ENCODE measurements around the gene P2RY13.

P2RY13 gene

DNA sequence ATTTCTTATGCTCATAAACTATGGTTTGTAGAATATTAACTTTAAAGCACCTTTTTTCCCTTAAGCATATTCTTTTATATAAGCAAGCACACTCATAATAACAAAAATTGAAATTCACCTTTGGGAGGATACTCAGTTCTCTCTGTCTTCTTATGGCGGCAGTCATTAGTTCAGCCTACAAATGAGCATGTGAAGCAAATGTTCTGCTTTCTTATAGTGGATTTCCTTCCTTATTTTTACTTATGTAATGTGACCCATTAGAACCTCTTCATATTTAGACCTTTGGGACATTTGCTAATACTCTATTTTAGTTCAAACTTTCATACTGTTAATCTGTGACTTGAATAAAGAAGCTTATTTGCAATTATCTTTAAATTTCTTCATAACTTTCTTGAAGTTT is at the start of gene P2RY13:
P2RY13 (minus strand) TSS at position 187 of the 400 bp plus-strand sequence; CDS start at position 166, 21 bp downstream.
- DNase-seq (ENCODE audit: low read depth in 3 of 3): no peak

DNA sequence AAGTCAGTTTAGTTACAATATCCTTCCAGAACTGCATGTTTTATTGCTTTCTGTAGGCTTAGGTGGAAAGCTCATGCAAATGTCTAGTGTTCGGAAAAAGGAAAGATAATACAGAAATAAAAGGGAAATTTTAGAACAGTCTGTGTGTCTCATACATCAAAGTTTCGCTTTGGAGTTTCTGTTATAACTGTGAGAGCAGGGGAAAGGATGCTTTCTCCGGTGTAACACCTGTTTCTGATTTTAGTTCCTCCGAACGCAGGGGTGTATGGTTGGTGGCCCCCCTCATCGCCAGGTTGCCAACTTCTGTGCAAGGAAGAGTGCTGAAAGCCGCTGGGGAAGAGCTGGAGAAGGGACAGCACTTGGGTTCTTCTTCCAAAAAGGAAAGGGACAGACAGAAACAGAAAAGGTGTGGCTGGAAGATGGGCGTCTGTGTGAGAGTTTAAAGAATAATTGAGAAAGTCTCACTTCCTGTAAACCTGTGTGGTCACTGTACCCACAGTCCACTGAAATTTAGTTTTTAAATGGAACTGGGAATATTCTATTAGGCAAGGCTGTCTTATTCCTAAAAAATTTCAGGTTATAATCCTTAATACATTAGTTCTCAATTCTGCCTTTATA is 48.5 kb upstream of the P2RY13 start:
- DNase-seq (ENCODE audit: low read depth in 3 of 3): no peak

DNA sequence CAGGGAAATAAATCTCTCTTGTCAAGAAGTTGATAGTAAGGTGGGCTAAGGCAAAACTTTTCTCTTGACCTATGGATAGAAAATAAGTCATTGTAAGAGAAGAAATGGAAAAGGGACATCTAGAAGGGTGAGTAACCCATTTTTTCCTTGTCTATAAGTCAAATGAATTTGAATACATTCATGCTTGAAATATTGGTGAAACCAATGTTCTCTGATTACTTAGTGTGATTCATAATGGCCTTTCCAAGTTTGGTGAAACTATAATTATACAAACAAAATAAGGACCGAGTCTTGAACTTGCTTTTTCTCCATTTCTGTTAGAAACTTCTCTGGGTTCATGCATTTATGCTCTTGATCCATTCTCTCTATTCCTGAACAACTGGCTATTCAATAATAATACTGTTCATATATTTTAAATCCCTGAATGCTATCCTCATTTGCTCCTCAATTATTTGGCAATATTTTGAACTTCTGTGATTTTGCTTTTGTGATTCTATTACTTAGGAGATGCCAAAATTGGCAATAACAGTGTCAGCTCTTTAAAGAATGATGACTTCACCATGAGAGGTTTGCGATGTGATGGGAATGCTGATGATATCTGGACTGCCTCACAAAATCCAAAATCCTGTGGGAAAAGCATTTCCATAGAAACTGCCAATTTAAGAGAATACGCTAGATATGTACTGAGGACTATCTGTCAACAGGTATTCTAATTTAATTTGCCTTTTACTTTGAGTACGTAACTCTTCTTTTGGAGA is 42.9 kb upstream of the P2RY13 start:
- DNase-seq (ENCODE audit: low read depth in 3 of 3): no peak

DNA sequence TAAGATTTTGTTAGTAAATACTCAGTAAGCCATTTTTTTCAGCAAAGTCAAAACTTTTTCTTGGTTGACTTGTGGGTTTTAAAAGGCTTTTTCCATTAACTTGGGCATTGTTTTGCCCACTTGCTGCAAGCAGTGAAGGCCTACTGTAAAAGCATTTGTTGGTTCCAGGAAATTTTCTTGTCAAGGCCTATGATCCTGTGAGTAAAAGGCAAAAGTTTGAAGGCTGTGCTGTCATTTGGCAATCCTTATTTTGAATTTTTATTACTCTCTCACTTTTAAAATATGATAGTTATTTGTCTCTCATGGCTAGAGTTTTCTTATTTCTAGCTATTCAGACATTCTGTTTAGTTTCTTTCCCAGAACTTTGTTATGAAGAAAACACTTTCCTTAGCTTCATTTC is 42.2 kb upstream of the P2RY13 start:
- DNase-seq (ENCODE audit: low read depth in 3 of 3): no peak

GRCh38 chr3:151367448-151367847 is 38.1 kb upstream of the P2RY13 start:
- DNase-seq (ENCODE audit: low read depth in 3 of 3): no peak

DNA sequence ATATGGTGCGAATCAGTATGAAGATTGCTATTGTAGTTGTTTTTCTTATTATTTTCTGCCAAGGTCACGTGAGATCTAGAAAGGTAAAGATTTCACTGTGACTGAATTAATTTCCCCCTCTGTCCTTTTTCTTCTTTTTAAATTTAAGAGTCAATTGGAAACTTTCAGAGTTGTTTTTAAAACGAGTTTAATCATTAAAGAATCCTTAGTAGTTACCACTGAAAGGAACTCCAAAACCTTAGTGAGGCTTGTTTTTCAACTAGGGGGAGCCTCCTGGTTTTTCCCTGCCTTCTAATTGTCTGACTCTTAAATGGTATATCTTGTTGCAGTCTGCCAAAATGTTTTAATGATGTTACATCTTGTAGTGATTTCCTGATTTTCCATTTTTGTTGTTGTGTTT is 37.6 kb upstream of the P2RY13 start:
- DNase-seq (ENCODE audit: low read depth in 3 of 3): no peak

- no peak for DNase-seq (ENCODE audit: low read depth in 3 of 3)
These were observed 33.4 kb upstream of the P2RY13 start for GRCh38 chr3:151362751-151363174.

- no peak for DNase-seq (ENCODE audit: low read depth in 3 of 3)
These were observed 28.1 kb upstream of the P2RY13 start for GRCh38 chr3:151357463-151357850.

- no peak for DNase-seq (ENCODE audit: low read depth in 3 of 3)
These were observed 27.6 kb upstream of the P2RY13 start for GRCh38 chr3:151356794-151357462.

- DNase-seq (ENCODE audit: low read depth in 3 of 3): no peak
These were observed 22.3 kb upstream of the P2RY13 start for GRCh38 chr3:151351648-151352047.

DNA sequence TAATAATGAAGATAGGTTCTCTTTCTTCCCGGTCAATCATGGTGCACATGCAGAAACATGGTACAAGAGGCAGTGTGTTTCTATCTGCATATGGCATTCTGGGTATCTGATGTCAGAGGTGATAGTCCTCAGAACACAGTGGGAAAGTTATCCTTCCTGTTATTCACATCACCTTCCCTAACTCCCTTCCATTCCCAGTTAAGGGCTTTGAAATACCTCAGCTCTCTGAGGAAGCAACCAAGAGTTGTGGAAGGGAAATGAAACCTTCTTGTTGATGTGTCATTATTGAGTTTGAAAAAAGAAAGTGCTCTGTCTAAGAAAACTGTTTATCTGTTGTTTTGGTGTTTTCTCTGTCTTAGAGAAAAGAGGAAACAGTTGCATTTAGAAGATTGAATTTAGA is 21.9 kb upstream of the P2RY13 start:
- no peak for DNase-seq (ENCODE audit: low read depth in 3 of 3)

DNA sequence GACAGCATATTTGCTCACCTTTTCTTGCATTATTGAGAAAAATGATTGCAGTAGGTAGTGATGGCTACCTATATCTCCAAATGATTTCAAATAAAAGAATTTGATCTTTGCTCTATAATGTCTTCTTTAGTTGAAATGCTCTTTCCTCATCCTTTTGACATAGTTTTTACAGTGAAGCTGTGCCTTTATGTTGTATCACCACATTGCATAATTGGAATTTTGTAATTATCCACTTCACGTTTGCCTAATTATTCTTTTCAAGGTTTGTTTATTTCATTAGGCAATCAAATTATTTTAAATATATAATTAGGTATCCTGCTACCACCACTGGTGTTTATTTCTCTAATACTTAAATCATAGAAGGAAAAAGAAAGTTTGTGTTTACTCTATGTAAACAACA is 21.3 kb upstream of the P2RY13 start:
- no peak for DNase-seq (ENCODE audit: low read depth in 3 of 3)

GRCh38 chr3:151347432-151347831 is 18.1 kb upstream of the P2RY13 start:
- DNase-seq (ENCODE audit: low read depth in 3 of 3): no peak

- DNase-seq (ENCODE audit: low read depth in 3 of 3): no peak
These were observed 16.9 kb upstream of the P2RY13 start for GRCh38 chr3:151346292-151346691.

DNA sequence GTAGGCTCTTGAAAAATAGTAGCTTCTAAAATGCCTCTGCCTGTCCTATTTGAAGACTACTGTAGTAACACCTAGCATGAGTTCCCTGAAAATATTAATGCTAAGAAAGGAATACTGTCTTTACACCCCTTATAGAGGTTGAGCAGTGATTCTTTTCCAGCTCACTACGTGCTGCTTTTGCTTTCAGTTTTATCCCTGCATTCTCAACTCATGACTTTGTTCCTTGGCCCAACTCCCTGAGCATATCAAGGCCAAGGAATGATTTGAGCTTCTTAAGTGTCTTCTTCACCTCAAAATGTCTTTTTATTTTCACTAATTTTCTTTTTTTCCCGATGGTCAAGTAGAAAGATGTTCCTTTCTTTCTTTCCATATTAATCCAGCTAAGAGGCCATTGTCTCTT is 16.5 kb upstream of the P2RY13 start:
- no peak for DNase-seq (ENCODE audit: low read depth in 3 of 3)

DNA sequence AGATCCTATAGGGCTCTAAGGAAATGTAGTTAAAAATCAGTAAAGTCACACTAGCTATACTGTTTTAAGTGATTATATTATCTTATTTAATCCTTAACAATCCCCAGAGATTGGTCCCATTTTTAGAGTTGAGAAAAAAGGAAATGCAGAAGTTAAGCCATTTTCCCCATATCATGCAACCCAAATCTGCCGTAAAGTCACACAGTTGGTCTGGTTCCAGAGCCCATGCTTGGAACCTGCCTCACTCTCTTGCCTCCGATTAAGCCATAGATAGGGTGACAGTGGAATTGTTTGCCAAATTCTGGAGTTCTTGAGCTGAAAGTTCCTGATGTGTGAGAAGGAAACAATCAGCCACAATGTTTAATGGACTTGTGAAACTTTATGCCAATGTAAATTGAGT is 2.3 kb upstream of the P2RY13 start:
- DNase-seq (ENCODE audit: low read depth in 3 of 3): no peak

- DNase-seq (ENCODE audit: low read depth in 3 of 3): no peak
These were observed 1.6 kb upstream of the P2RY13 start for GRCh38 chr3:151330899-151331298.

DNA sequence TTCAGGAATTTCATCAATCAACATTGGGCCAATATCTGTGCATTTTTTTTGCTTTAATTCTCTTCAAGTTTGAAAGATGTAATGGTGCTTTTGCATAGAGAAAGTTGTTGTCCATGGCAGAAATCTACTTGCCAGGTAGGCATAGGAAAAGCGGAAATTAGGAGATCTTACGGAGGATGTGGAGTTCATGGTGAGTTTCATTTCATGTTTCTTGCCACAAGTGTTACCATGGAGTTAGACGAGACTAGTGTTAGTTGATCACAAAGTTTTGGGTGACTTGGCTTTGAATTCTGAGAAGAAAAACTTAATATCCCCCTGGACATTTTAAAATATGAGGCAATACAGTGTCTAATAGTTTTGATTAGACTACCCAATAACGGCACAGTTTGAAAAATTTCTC is 1.0 kb upstream of the P2RY13 start:
- no peak for DNase-seq (ENCODE audit: low read depth in 3 of 3)

- no peak for DNase-seq (ENCODE audit: low read depth in 3 of 3)
These were observed 902 bp downstream of the P2RY13 start for GRCh38 chr3:151328298-151328995.

- DNase-seq (ENCODE audit: low read depth in 3 of 3): no peak
These were observed 1.7 kb downstream of the P2RY13 start for GRCh38 chr3:151327571-151328198.

DNA sequence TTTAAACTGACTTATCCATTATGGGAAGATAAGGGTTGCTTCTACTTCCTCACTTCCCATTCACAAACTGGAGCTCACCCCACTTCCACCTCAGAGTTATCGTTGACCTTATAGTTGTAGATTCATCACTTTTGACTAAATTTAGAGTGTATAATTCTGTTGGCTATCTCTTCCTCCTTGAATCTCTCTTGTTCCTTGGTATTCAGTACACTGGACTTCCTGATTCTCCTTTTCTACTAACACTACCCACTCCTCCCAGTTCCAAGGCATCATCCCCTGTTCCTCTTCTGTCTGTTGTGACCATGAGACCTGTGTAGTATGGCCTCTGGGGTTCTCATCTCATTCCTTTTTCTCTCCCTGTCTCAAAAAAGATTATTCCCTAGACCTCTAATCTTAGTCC is 6.8 kb downstream of the P2RY13 start:
- no peak for DNase-seq (ENCODE audit: low read depth in 3 of 3)

DNA sequence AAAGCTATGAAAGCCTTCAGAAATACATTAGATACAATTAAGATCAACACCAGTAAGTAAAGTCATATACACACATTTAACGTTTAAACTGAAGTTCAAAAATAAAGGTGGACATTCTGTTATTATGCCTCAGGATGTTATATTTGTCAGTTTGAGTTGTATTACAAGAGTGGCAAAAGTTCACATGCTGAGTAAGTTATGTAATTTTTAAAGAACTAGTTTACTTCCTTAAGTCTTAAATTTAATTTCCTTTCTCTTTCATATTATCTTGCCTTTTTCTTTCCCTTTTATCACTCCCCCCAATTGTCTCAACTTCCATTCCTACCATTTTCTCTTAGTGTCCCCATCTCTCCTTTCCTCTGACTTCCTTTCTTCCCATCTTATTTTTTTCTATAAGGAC is 7.8 kb downstream of the P2RY13 start:
- no peak for DNase-seq (ENCODE audit: low read depth in 3 of 3)

All from stimulated activated CD4-positive, alpha-beta T cell treated with anti-CD3 and anti-CD28 coated beads, TNF-alpha, amount 100 ng/mL, for 48 hours (primary cell).